Measurements from ENCODE around the gene RPS15. TPM values are rescaled to one million over a fixed set of nuclear protein-coding genes. Genes with fewer than 3 reads are reported as not detected.

Gene RPS15
- total and polyA plus RNA-seq, 2 of the 13 experiments (the other 11 are each of a cell fraction or from before 2014, with no cell fraction given), result 695 to 1,411 TPM

DNA sequence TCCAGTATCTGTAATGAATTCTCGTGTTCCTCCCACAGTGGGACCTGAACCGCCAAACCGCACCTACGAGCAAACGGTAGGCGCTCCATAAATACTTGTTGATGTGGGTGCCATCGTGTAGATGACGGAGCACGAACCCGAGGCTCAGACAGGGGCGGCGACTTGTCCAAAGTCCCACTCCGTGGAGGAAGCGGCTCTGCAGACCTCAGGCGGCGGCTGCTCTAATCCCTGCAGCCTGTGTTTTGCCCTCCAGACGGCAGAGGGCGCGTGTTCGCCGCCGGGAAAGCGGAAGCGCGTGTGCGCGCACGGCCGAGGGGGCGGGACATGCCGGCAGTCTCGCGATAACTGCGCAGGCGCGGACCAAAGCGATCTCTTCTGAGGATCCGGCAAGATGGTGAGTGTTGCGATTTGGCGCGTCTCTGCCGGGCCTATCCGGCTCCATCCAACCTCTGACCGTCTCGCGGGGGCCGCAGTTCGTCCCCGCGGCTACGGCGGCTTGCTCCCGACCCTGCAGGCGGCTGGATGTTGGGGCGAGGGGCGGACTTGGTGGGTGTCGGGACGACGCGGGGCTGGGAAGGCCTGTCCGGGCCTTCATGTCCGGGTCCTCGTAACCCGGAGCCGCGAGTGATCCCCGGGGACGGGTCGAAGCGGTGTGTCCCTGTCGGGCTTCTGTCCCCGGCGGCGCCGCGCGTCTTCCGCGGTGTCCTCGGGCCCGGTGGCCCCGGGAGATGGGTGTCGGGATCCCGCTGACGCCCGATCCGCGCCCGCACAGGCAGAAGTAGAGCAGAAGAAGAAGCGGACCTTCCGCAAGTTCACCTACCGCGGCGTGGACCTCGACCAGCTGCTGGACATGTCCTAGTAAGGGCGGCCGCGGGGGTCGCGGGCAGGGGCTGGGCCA, at the start of gene RPS15 (continued):
- TF ChIP-seq, protein P1, sequence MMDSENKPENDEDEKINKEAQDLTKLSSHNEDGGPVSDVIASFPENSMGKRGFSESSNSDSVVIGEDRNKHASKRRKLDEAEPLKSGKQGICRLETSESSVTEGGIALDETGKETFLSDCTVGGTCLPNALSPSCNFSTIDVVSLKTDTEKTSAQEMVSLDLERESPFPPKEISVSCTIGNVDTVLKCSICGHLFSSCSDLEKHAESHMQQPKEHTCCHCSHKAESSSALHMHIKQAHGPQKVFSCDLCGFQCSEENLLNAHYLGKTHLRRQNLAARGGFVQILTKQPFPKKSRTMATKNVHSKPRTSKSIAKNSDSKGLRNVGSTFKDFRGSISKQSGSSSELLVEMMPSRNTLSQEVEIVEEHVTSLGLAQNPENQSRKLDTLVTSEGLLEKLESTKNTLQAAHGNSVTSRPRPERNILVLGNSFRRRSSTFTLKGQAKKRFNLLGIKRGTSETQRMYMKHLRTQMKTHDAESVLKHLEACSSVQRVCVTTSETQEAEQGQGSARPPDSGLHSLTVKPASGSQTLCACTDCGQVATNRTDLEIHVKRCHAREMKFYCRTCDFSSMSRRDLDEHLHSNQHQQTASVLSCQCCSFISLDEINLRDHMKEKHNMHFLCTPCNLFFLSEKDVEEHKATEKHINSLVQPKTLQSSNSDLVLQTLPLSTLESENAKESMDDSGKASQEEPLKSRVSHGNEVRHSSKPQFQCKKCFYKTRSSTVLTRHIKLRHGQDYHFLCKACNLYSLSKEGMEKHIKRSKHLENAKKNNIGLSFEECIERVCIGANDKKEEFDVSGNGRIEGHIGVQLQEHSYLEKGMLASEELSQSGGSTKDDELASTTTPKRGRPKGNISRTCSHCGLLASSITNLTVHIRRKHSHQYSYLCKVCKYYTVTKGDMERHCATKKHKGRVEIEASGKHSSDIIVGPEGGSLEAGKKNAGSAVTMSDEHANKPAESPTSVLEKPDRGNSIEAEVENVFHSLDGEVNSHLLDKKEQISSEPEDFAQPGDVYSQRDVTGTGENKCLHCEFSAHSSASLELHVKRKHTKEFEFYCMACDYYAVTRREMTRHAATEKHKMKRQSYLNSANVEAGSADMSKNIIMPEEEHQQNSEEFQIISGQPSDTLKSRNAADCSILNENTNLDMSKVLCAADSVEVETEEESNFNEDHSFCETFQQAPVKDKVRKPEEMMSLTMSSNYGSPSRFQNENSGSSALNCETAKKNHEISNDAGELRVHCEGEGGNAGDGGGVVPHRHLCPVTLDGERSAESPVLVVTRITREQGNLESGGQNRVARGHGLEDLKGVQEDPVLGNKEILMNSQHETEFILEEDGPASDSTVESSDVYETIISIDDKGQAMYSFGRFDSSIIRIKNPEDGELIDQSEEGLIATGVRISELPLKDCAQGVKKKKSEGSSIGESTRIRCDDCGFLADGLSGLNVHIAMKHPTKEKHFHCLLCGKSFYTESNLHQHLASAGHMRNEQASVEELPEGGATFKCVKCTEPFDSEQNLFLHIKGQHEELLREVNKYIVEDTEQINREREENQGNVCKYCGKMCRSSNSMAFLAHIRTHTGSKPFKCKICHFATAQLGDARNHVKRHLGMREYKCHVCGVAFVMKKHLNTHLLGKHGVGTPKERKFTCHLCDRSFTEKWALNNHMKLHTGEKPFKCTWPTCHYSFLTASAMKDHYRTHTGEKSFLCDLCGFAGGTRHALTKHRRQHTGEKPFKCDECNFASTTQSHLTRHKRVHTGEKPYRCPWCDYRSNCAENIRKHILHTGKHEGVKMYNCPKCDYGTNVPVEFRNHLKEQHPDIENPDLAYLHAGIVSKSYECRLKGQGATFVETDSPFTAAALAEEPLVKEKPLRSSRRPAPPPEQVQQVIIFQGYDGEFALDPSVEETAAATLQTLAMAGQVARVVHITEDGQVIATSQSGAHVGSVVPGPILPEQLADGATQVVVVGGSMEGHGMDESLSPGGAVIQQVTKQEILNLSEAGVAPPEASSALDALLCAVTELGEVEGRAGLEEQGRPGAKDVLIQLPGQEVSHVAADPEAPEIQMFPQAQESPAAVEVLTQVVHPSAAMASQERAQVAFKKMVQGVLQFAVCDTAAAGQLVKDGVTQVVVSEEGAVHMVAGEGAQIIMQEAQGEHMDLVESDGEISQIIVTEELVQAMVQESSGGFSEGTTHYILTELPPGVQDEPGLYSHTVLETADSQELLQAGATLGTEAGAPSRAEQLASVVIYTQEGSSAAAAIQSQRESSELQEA (CRISPR knock-in tag; IDR thresholded peaks at IDR 0.05; ENCODE audit: not compliant biosample characterization), result peak; percentile 82
- TF ChIP-seq IKZF5 (CRISPR knock-in tag; IDR thresholded peaks at IDR 0.05) (peak; percentile 94), HNF4G (IDR thresholded peaks at IDR 0.05; ENCODE audit: borderline replicate concordance, low read depth, low read length) (peak; percentile 72; the same call in 1 of the 2 replicates), HNF4G (CRISPR knock-in tag; IDR thresholded peaks at IDR 0.05; ENCODE audit: borderline replicate concordance, low read depth) (peak; percentile 91), ZNF382 (CRISPR knock-in tag; IDR thresholded peaks at IDR 0.05; ENCODE audit: borderline replicate concordance) (no peak), CBX5 (CRISPR knock-in tag; IDR thresholded peaks at IDR 0.05; ENCODE audit: borderline replicate concordance) (peak; percentile 98; the same call in 1 of the 2 replicates), KDM4B (CRISPR knock-in tag; IDR thresholded peaks at IDR 0.05) (peak; percentile 85; the same call in 1 of the 2 replicates), GZF1 (CRISPR knock-in tag; IDR thresholded peaks at IDR 0.05) (peak; percentile 81; the same call in 1 of the 2 replicates), KDM5A (IDR thresholded peaks at IDR 0.05; ENCODE audit: borderline replicate concordance, low read length) (peak; percentile 52; the same call in 1 of the 2 replicates), GLI4 (CRISPR knock-in tag; IDR thresholded peaks at IDR 0.05; ENCODE audit: borderline replicate concordance) (peak; percentile 94; the same call in 1 of the 2 replicates), RELA (CRISPR knock-in tag; IDR thresholded peaks at IDR 0.05) (no peak), ZFY (CRISPR knock-in tag; IDR thresholded peaks at IDR 0.05) (peak; percentile 100), GABPB1 (CRISPR knock-in tag; IDR thresholded peaks at IDR 0.05) (peak; percentile 99), PLRG1 (conservative IDR thresholded peaks at IDR 0.05) (no peak)
- TF ChIP-seq, protein P2, sequence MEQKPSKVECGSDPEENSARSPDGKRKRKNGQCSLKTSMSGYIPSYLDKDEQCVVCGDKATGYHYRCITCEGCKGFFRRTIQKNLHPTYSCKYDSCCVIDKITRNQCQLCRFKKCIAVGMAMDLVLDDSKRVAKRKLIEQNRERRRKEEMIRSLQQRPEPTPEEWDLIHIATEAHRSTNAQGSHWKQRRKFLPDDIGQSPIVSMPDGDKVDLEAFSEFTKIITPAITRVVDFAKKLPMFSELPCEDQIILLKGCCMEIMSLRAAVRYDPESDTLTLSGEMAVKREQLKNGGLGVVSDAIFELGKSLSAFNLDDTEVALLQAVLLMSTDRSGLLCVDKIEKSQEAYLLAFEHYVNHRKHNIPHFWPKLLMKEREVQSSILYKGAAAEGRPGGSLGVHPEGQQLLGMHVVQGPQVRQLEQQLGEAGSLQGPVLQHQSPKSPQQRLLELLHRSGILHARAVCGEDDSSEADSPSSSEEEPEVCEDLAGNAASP (CRISPR knock-in tag; IDR thresholded peaks at IDR 0.05; ENCODE audit: borderline replicate concordance), result peak; percentile 84; the same call in 1 of the 2 replicates
